Measurements from ENCODE around the gene STK32C. TPM values are rescaled to one million over a fixed set of nuclear protein-coding genes. Genes with fewer than 3 reads are reported as not detected.
A peak's percentile ranks its signal among the peaks of the same experiment; 100 is the strongest.
"Not testable (repeated sequence)": the region's sequence is repeated elsewhere in the genome, so short reads cannot be mapped to it uniquely, and the experiment has no call there.

Gene STK32C
- total and polyA plus RNA-seq, 4 donors: 4.9 to 12.4 (median 9.7) TPM

GRCh38 chr10:132317477-132317876 is 9.7 kb upstream of the STK32C start:
- H3K9me3 ChIP-seq (ENCODE audit: control insufficient read depth, low read length); H3K4me3 ChIP-seq (ENCODE audit: low read length in 2 of 2); H3K27me3 ChIP-seq (ENCODE audit: control insufficient read depth in 1 of 2, insufficient read depth in 2 of 2, low read length in 1 of 2); H3K4me1 ChIP-seq (ENCODE audit: control insufficient read depth in 1 of 2, insufficient read depth in 2 of 2, low read length in 2 of 2); H3K27ac ChIP-seq (ENCODE audit: low read depth in 1 of 2, low read length in 2 of 2); ATAC-seq (ENCODE audit: low FRiP score); H3K36me3 ChIP-seq (ENCODE audit: control insufficient read depth in 1 of 2, insufficient read depth in 2 of 2, low read length in 1 of 2); intact Hi-C loops (cut with DNase I): not testable (repeated sequence)
- peak in 1 of 2 donors; percentile 2 for DNase-seq
- 88 to 93% methylated on average over 6 of the region's 6 CpGs for WGBS, 2 donors

GRCh38 chr10:132316133-132316532 is 8.4 kb upstream of the STK32C start:
- no peaks in the 10 kb centered on the region for H3K4me1 ChIP-seq (ENCODE audit: control insufficient read depth in 1 of 2, insufficient read depth in 2 of 2, low read length in 2 of 2)
- no peaks in the 10 kb centered on the region for H3K27me3 ChIP-seq (ENCODE audit: control insufficient read depth in 1 of 2, insufficient read depth in 2 of 2, low read length in 1 of 2)
- H3K4me3 ChIP-seq (ENCODE audit: low read length in 2 of 2): no peak overlapping the region
- intact Hi-C loops (cut with DNase I): no loop called here
- no peak overlapping the region for H3K27ac ChIP-seq (ENCODE audit: low read depth in 1 of 2, low read length in 2 of 2)
- DNase-seq (peak in 1 of 2 donors; percentile 3), ATAC-seq (ENCODE audit: low FRiP score) (no peak)
- H3K36me3 ChIP-seq (ENCODE audit: control insufficient read depth in 1 of 2, insufficient read depth in 2 of 2, low read length in 1 of 2): no peaks in the 10 kb centered on the region
- H3K9me3 ChIP-seq (ENCODE audit: control insufficient read depth, low read length): no peaks in the 10 kb centered on the region
- 78 to 84% methylated on average over 5 of the region's 5 CpGs for WGBS, 2 donors

- WGBS, 2 donors: 95 to 96% methylated on average over 8 of the region's 8 CpGs
- H3K27me3 ChIP-seq (ENCODE audit: control insufficient read depth in 1 of 2, insufficient read depth in 2 of 2, low read length in 1 of 2); H3K9me3 ChIP-seq (ENCODE audit: control insufficient read depth, low read length); intact Hi-C loops (cut with DNase I); H3K27ac ChIP-seq (ENCODE audit: low read depth in 1 of 2, low read length in 2 of 2); H3K4me3 ChIP-seq (ENCODE audit: low read length in 2 of 2); H3K36me3 ChIP-seq (ENCODE audit: control insufficient read depth in 1 of 2, insufficient read depth in 2 of 2, low read length in 1 of 2); ATAC-seq (ENCODE audit: low FRiP score); H3K4me1 ChIP-seq (ENCODE audit: control insufficient read depth in 1 of 2, insufficient read depth in 2 of 2, low read length in 2 of 2): not testable (repeated sequence)
- DNase-seq: peak in 1 of 2 donors; percentile 2
These were observed 7.1 kb upstream of the STK32C start for GRCh38 chr10:132314881-132315280.

GRCh38 chr10:132314336-132314735 is 6.6 kb upstream of the STK32C start:
- no peaks in the 10 kb centered on the region for H3K27me3 ChIP-seq (ENCODE audit: control insufficient read depth in 1 of 2, insufficient read depth in 2 of 2, low read length in 1 of 2)
- no peak overlapping the region for H3K4me3 ChIP-seq (ENCODE audit: low read length in 2 of 2)
- WGBS, 2 donors: 97% methylated on average over 4 of the region's 4 CpGs
- no peaks in the 10 kb centered on the region for H3K9me3 ChIP-seq (ENCODE audit: control insufficient read depth, low read length)
- intact Hi-C loops (cut with DNase I): no loop called here
- H3K4me1 ChIP-seq (ENCODE audit: control insufficient read depth in 1 of 2, insufficient read depth in 2 of 2, low read length in 2 of 2): no peaks in the 10 kb centered on the region
- no peak overlapping the region for H3K27ac ChIP-seq (ENCODE audit: low read depth in 1 of 2, low read length in 2 of 2)
- DNase-seq (no peak), ATAC-seq (ENCODE audit: low FRiP score) (no peak)
- no peaks in the 10 kb centered on the region for H3K36me3 ChIP-seq (ENCODE audit: control insufficient read depth in 1 of 2, insufficient read depth in 2 of 2, low read length in 1 of 2)

GRCh38 chr10:132313865-132314264 is 6.1 kb upstream of the STK32C start:
- H3K9me3 ChIP-seq (ENCODE audit: control insufficient read depth, low read length): no peaks in the 10 kb centered on the region
- peak; percentile 10 to 18 for DNase-seq
- no peak for ATAC-seq (ENCODE audit: low FRiP score)
- H3K4me1 ChIP-seq (ENCODE audit: control insufficient read depth in 1 of 2, insufficient read depth in 2 of 2, low read length in 2 of 2): no peaks in the 10 kb centered on the region
- H3K4me3 ChIP-seq (ENCODE audit: low read length in 2 of 2): no peak overlapping the region
- WGBS, 2 donors: 95 to 97% methylated on average over 6 of the region's 6 CpGs
- H3K27ac ChIP-seq (ENCODE audit: low read depth in 1 of 2, low read length in 2 of 2): no peak overlapping the region
- H3K36me3 ChIP-seq (ENCODE audit: control insufficient read depth in 1 of 2, insufficient read depth in 2 of 2, low read length in 1 of 2): no peaks in the 10 kb centered on the region
- intact Hi-C loops (cut with DNase I): no loop called here
- H3K27me3 ChIP-seq (ENCODE audit: control insufficient read depth in 1 of 2, insufficient read depth in 2 of 2, low read length in 1 of 2): no peaks in the 10 kb centered on the region

GRCh38 chr10:132313305-132313704 is 5.6 kb upstream of the STK32C start:
- peak in 1 of 2 donors; percentile 57 for DNase-seq
- intact Hi-C loops (cut with DNase I): no loop called here
- 92 to 93% methylated on average over 12 of the region's 12 CpGs for WGBS, 2 donors

GRCh38 chr10:132311338-132311939 is 3.7 kb upstream of the STK32C start:
- Histone ChIP-seq H3K27me3 (ENCODE audit: control insufficient read depth in 1 of 2, insufficient read depth in 2 of 2, low read length in 1 of 2) (no peaks in the 10 kb centered on the region), H3K4me1 (ENCODE audit: control insufficient read depth in 1 of 2, insufficient read depth in 2 of 2, low read length in 2 of 2) (no peaks in the 10 kb centered on the region), H3K36me3 (ENCODE audit: control insufficient read depth in 1 of 2, insufficient read depth in 2 of 2, low read length in 1 of 2) (no peaks in the 10 kb centered on the region), H3K9me3 (ENCODE audit: control insufficient read depth, low read length) (no peaks in the 10 kb centered on the region), H3K4me3 (ENCODE audit: low read length in 2 of 2) (no peak overlapping the region), H3K27ac (ENCODE audit: low read depth in 1 of 2, low read length in 2 of 2) (no peak overlapping the region)
- ATAC-seq (ENCODE audit: low FRiP score): no peak
- intact Hi-C loops (cut with DNase I): no loop called here
- WGBS, 2 donors: 82 to 84% methylated on average over 18 of the region's 18 CpGs
- DNase-seq: peak; percentile 23 to 69

More at GRCh38 chr10:132313305-132313704, 5.6 kb upstream of the STK32C start:
- Histone ChIP-seq H3K27me3 (ENCODE audit: control insufficient read depth in 1 of 2, insufficient read depth in 2 of 2, low read length in 1 of 2) (no peaks in the 10 kb centered on the region), H3K9me3 (ENCODE audit: control insufficient read depth, low read length) (no peaks in the 10 kb centered on the region), H3K27ac (ENCODE audit: low read depth in 1 of 2, low read length in 2 of 2) (no peak overlapping the region), H3K4me3 (ENCODE audit: low read length in 2 of 2) (no peak overlapping the region), H3K36me3 (ENCODE audit: control insufficient read depth in 1 of 2, insufficient read depth in 2 of 2, low read length in 1 of 2) (no peaks in the 10 kb centered on the region), H3K4me1 (ENCODE audit: control insufficient read depth in 1 of 2, insufficient read depth in 2 of 2, low read length in 2 of 2) (no peaks in the 10 kb centered on the region)
- no peak for ATAC-seq (ENCODE audit: low FRiP score)

GRCh38 chr10:132310701-132311337 is 3.1 kb upstream of the STK32C start:
- Histone ChIP-seq H3K27ac (ENCODE audit: low read depth in 1 of 2, low read length in 2 of 2) (no peak overlapping the region), H3K27me3 (ENCODE audit: control insufficient read depth in 1 of 2, insufficient read depth in 2 of 2, low read length in 1 of 2) (no peaks in the 10 kb centered on the region), H3K4me1 (ENCODE audit: control insufficient read depth in 1 of 2, insufficient read depth in 2 of 2, low read length in 2 of 2) (no peaks in the 10 kb centered on the region), H3K9me3 (ENCODE audit: control insufficient read depth, low read length) (no peaks in the 10 kb centered on the region), H3K36me3 (ENCODE audit: control insufficient read depth in 1 of 2, insufficient read depth in 2 of 2, low read length in 1 of 2) (no peaks in the 10 kb centered on the region), H3K4me3 (ENCODE audit: low read length in 2 of 2) (no peak overlapping the region)
- intact Hi-C loops (cut with DNase I): no loop called here
- ATAC-seq (ENCODE audit: low FRiP score): no peak
- WGBS, 2 donors: 87 to 88% methylated on average over 17 of the region's 17 CpGs
- DNase-seq: peak; percentile 39 to 69
